Measurements from ENCODE around the gene ZNF215.

DNA sequence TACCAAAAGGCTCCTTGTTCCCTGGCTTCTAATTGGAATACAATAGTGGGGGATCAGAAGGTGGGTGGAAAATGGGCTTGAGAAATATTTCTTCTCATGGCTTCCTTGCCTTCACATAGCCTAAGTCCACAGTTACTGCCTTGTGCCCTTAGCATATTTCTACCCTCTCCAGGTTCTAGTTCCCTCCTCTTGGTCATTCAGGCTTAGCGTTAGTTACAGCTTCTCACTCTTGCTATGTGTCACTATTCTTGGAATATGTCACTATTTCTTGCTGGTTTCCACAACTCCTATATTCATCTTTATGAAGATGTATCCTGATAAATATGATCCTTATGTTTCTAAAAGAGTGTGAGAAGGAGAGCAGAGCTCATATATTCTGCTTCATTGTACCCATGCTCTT is 36.4 kb upstream of the ZNF215 start:
- TF ChIP-seq, protein P1, sequence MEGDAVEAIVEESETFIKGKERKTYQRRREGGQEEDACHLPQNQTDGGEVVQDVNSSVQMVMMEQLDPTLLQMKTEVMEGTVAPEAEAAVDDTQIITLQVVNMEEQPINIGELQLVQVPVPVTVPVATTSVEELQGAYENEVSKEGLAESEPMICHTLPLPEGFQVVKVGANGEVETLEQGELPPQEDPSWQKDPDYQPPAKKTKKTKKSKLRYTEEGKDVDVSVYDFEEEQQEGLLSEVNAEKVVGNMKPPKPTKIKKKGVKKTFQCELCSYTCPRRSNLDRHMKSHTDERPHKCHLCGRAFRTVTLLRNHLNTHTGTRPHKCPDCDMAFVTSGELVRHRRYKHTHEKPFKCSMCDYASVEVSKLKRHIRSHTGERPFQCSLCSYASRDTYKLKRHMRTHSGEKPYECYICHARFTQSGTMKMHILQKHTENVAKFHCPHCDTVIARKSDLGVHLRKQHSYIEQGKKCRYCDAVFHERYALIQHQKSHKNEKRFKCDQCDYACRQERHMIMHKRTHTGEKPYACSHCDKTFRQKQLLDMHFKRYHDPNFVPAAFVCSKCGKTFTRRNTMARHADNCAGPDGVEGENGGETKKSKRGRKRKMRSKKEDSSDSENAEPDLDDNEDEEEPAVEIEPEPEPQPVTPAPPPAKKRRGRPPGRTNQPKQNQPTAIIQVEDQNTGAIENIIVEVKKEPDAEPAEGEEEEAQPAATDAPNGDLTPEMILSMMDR (optimal IDR thresholded peaks at IDR 0.05 in 1 of 3, IDR thresholded peaks at IDR 0.05 in 1 of 3, conservative IDR thresholded peaks at IDR 0.05 in 1 of 3; ENCODE audit: extremely low read depth in 1 of 3, insufficient read depth in 2 of 3, low read length in 3 of 3): no peak
- no peak for TF ChIP-seq EZH2 (IDR thresholded peaks at IDR 0.05; ENCODE audit: low read length)
